Trophoblast cell (in vitro differentiated cells and primary cell): ENCODE results near the gene FXYD5.

Experiments used
- DNase-seq, 2 donors: peaks; one replicate each; pipeline ENCODE4 v3.0.0-alpha.2; 2016
- H2AFZ ChIP-seq: 2 replicates; pipeline ENCODE4 v1.6.1; 2013; ENCODE audit warnings: low read length, moderate library complexity, mild to moderate bottlenecking; ENCODE audit not compliant: insufficient read depth, poor library complexity
- H2AK5ac ChIP-seq: 2 replicates; pipeline ENCODE4 v1.6.1; 2013; ENCODE audit warnings: mild to moderate bottlenecking, low read length
- H2BK120ac ChIP-seq: 2 replicates; pipeline ENCODE4 v1.6.1; 2013; ENCODE audit warnings: low read length, mild to moderate bottlenecking, moderate library complexity; ENCODE audit not compliant: insufficient read depth, poor library complexity
- H2BK12ac ChIP-seq: 2 replicates; pipeline ENCODE4 v1.6.1; 2013; ENCODE audit warnings: mild to moderate bottlenecking, low read length, moderate library complexity
- H2BK5ac ChIP-seq: 2 replicates; pipeline ENCODE4 v1.6.1; 2013; ENCODE audit warnings: low read length, low read depth, moderate library complexity, mild to moderate bottlenecking; ENCODE audit not compliant: poor library complexity
- H3K14ac ChIP-seq: 2 replicates; pipeline ENCODE4 v1.6.1; 2013; ENCODE audit warnings: mild to moderate bottlenecking, low read length
- H3K18ac ChIP-seq: 2 replicates; pipeline ENCODE4 v1.6.1; 2013; ENCODE audit warnings: mild to moderate bottlenecking, low read length
- H3K23ac ChIP-seq: 2 replicates; pipeline ENCODE4 v1.6.1; 2013; ENCODE audit warnings: low read length
- H3K27ac ChIP-seq: 2 replicates; pipeline ENCODE4 v1.5.1; 2013; ENCODE audit warnings: low read depth, mild to moderate bottlenecking, inconsistent platforms, low read length, moderate library complexity
- H3K27me3 ChIP-seq: 2 replicates; pipeline ENCODE4 v1.6.1; 2013; ENCODE audit warnings: inconsistent platforms, mild to moderate bottlenecking, low read length, moderate library complexity; ENCODE audit not compliant: insufficient read depth
- H3K36me3 ChIP-seq, 2 experiments: 1 replicate in 1 of 2; 2 replicates in 1 of 2; pipeline ENCODE4 v1.6.1; 2013; ENCODE audit warnings: low read length in 2 of 2, mild to moderate bottlenecking in 2 of 2, moderate library complexity in 1 of 2; ENCODE audit not compliant: insufficient read depth in 2 of 2, control insufficient read depth in 1 of 2
- H3K4ac ChIP-seq: 2 replicates; pipeline ENCODE4 v1.6.1; 2013; ENCODE audit warnings: low read depth, mild to moderate bottlenecking, low read length, moderate library complexity
- H3K4me1 ChIP-seq, 2 experiments: 1 replicate in 1 of 2; 2 replicates in 1 of 2; pipeline ENCODE4 v1.6.1; 2013; ENCODE audit warnings: low read length in 2 of 2, mild to moderate bottlenecking in 2 of 2, moderate library complexity in 1 of 2; ENCODE audit not compliant: insufficient read depth in 2 of 2, control insufficient read depth in 1 of 2
- H3K4me2 ChIP-seq: 2 replicates; pipeline ENCODE4 v1.6.1; 2013; ENCODE audit warnings: inconsistent platforms, mild to moderate bottlenecking, low read length, moderate library complexity
- H3K4me3 ChIP-seq: 2 replicates; pipeline ENCODE4 v1.5.1; 2013; ENCODE audit warnings: mild to moderate bottlenecking, low read depth, low read length, inconsistent platforms
- H3K79me1 ChIP-seq: one replicate; pipeline ENCODE4 v1.6.1; 2013; ENCODE audit warnings: low read length
- H3K79me2 ChIP-seq: 2 replicates; pipeline ENCODE4 v1.6.1; 2013; ENCODE audit warnings: low read length, mild to moderate bottlenecking; ENCODE audit not compliant: control insufficient read depth, insufficient read depth, poor library complexity
- H3K9ac ChIP-seq: 2 replicates; pipeline ENCODE4 v1.6.1; 2013; ENCODE audit warnings: mild to moderate bottlenecking, low read length
- H3K9me3 ChIP-seq: 2 replicates; pipeline ENCODE4 v1.6.1; 2013; ENCODE audit warnings: low read depth, mild to moderate bottlenecking, control low read depth, inconsistent platforms, low read length; ENCODE audit not compliant: insufficient read depth
- H4K12ac ChIP-seq: 2 replicates; pipeline ENCODE4 v1.6.1; 2013; ENCODE audit warnings: low read depth, mild to moderate bottlenecking, low read length, moderate library complexity
- H4K8ac ChIP-seq: 2 replicates; pipeline ENCODE4 v1.6.1; 2013; ENCODE audit warnings: low read depth, mild to moderate bottlenecking, low read length, moderate library complexity
- H4K91ac ChIP-seq: one replicate; pipeline ENCODE4 v1.6.1; 2013; ENCODE audit warnings: low read depth, mild to moderate bottlenecking, low read length, moderate library complexity
- WGBS: extraction: QIAGEN DNeasy Blood & Tissue Kit; methylation state at CpG from one replicate; pipeline ENCODE4 v1.1.7; 2013; ENCODE audit warnings: missing lambda C conversion rate; ENCODE audit not compliant: insufficient read length, insufficient coverage; ENCODE audit errors: extremely low coverage; 5-methylcytosine and 5-hydroxymethylcytosine counted together

FXYD5 gene

DNA sequence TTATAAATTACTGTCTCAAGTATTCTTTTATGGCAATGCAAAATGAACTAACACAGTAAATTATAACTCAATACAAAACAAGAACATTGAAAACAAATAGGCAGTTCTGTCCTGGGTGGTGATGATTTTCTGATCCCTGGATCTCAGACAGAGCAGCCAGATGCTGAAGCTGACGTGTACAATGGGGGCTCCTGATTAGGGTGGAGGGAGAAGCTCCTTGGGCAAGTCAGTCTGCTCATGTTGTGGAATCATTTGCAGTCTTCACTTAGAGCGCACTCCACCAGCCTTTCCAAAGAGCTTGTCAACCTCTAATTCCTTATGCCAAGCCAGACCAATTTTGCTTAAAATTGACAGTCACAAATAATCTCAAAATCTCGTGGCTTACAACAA is 21.6 kb downstream of the FXYD5 start:
- Histone ChIP-seq H3K27me3 (no peaks in the 10 kb centered on the region), H2BK5ac (no peak overlapping the region), H3K9ac (no peak overlapping the region), H3K18ac (no peak overlapping the region), H2AK5ac (no peak overlapping the region), H3K79me1 (no peaks in the 10 kb centered on the region), H4K8ac (no peak overlapping the region), H4K91ac (no peak overlapping the region), H3K36me3 (no peaks in the 10 kb centered on the region), H3K4me1 (no peaks in the 10 kb centered on the region), H3K14ac (no peak overlapping the region), H3K4ac (no peak overlapping the region), H2BK120ac (no peak overlapping the region), H3K79me2 (no peaks in the 10 kb centered on the region), H2BK12ac (no peak overlapping the region), H3K27ac (no peak overlapping the region), H2AFZ (no peak overlapping the region), H3K4me2 (no peak overlapping the region), H3K23ac (no peak overlapping the region), H3K9me3 (peaks cover 2% of the 10 kb centered on the region), H3K4me3 (no peak overlapping the region), H4K12ac (no peak overlapping the region)
- WGBS = no CpG with 5 or more reads among the region's 3 CpGs
- DNase-seq = no peak

DNA sequence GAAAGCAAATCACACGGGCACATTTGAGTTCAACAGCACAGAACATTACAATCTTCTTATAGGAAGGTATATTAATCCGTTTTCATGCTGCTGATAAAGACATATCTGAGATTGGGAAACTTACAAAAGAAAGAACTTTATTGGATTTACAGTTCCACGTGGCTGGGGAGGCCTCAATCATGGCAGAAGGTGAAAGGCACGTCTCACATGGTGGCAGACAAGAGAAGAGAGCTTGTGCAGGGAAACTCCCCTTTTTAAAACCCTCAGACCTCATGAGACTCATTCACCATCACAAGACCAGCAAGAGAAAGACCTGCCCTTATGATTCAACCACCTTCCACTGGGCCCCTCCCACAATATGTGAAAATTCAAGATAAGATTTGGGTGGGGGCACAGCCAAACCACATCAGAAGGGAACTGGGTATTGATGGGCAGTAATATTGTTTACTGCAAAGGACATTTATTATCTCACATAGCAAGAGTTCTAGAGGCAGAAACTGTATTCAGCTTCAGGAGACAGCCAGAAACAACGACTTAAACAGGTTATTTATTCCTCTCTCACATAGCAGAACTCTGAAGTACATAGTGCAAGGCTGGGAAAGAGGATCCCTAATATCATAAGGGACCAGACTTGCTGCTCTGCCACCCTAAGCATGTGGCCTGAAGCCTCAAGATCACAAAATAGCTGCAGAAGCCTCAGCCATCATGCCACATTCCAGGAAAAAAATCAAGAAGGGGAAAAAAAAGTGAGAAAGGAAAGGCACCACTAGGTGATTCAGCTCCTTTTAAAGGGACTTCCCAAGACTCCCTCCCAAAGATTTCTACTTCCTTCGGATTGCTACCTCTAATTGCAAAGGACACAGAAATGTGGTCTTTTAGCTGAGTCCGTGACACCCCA is 23.1 kb downstream of the FXYD5 start:
- no peak overlapping the region for H3K4me3 ChIP-seq
- H3K18ac ChIP-seq = no peak overlapping the region
- no CpG with 5 or more reads among the region's 7 CpGs for WGBS
- no peaks in the 10 kb centered on the region for H3K79me2 ChIP-seq
- H3K9ac ChIP-seq = no peak overlapping the region
- no peak overlapping the region for H2BK12ac ChIP-seq
- H3K14ac ChIP-seq = no peak overlapping the region
- H3K4ac ChIP-seq = no peak overlapping the region
- H2BK120ac ChIP-seq = no peak overlapping the region
- no peak overlapping the region for H3K4me2 ChIP-seq
- no peak overlapping the region for H4K12ac ChIP-seq
- no peaks in the 10 kb centered on the region for H3K79me1 ChIP-seq
- H2BK5ac ChIP-seq = no peak overlapping the region
- H3K9me3 ChIP-seq = peaks cover 5% of the 10 kb centered on the region
- H3K36me3 ChIP-seq = no peaks in the 10 kb centered on the region
- no peak overlapping the region for H4K91ac ChIP-seq
- H4K8ac ChIP-seq = no peak overlapping the region
- no peak overlapping the region for H3K27ac ChIP-seq
- no peaks in the 10 kb centered on the region for H3K27me3 ChIP-seq
- no peaks in the 10 kb centered on the region for H3K4me1 ChIP-seq
- no peak for DNase-seq
- no peak overlapping the region for H2AK5ac ChIP-seq
- no peak overlapping the region for H3K23ac ChIP-seq
- no peak overlapping the region for H2AFZ ChIP-seq

DNA sequence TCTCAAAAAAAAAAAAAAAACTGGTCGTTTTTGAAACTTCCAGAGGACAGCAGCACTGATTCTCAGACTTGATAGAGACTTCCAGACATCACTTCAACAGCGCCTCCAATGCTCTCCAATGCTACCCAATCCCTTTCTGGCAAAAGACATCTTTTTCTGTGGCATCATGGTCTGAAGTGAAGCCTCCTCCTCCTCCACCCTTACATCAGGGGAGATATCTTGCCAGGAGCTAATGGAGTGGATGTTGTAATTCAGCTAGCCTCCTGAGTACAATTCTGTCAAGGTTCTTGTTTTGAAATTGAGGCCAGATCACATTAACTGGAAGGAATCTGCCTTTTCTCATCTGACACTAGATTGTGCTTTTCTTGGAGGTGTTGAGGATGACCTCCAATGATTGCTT is 24.2 kb downstream of the FXYD5 start:
- no peak overlapping the region for H2AFZ ChIP-seq
- no peak overlapping the region for H3K4me3 ChIP-seq
- no peak overlapping the region for H2BK120ac ChIP-seq
- H2BK5ac ChIP-seq = no peak overlapping the region
- no peak overlapping the region for H3K4ac ChIP-seq
- no peak overlapping the region for H4K12ac ChIP-seq
- no peak overlapping the region for H3K27ac ChIP-seq
- no peak overlapping the region for H4K8ac ChIP-seq
- no peak overlapping the region for H3K4me2 ChIP-seq
- H3K79me1 ChIP-seq = no peaks in the 10 kb centered on the region
- no peak overlapping the region for H3K14ac ChIP-seq
- peaks cover 4% of the 10 kb centered on the region for H3K9me3 ChIP-seq
- no peak overlapping the region for H3K18ac ChIP-seq
- no peaks in the 10 kb centered on the region for H3K79me2 ChIP-seq
- H3K36me3 ChIP-seq = no peaks in the 10 kb centered on the region
- no CpG with 5 or more reads among the region's 2 CpGs for WGBS
- H2BK12ac ChIP-seq = no peak overlapping the region
- no peaks in the 10 kb centered on the region for H3K4me1 ChIP-seq
- H3K9ac ChIP-seq = no peak overlapping the region
- no peak overlapping the region for H2AK5ac ChIP-seq
- no peak for DNase-seq
- H3K23ac ChIP-seq = no peak overlapping the region
- no peak overlapping the region for H4K91ac ChIP-seq
- H3K27me3 ChIP-seq = no peaks in the 10 kb centered on the region

DNA sequence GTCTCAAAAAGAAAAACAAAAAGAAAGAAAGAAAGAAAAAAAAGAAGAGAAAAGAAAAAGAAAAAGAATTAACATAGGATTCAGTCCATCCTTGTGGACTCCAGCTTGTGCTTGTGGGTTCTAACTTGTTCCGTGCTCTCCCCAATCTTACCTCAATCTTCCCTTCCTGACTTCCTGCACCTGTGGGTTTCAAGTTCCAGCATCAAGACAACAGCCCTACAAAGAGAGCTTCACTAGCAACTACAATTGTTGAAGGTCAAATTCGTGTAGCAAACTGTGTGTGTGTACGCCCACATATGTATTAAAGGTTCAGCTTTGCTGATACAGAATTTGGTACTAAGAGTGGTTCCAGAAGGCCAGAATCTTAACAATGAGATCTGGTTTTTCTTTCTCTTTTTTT is 25.3 kb downstream of the FXYD5 start:
- Histone ChIP-seq H2AK5ac (no peak overlapping the region), H3K9me3 (peaks cover 4% of the 10 kb centered on the region), H3K27ac (no peak overlapping the region), H3K23ac (no peak overlapping the region), H3K4me1 (no peaks in the 10 kb centered on the region), H2BK5ac (no peak overlapping the region), H3K4me2 (no peak overlapping the region), H2AFZ (no peak overlapping the region), H3K36me3 (no peaks in the 10 kb centered on the region), H3K18ac (no peak overlapping the region), H3K14ac (no peak overlapping the region), H4K91ac (no peak overlapping the region), H3K79me1 (no peaks in the 10 kb centered on the region), H3K9ac (no peak overlapping the region), H3K79me2 (no peaks in the 10 kb centered on the region), H3K27me3 (no peaks in the 10 kb centered on the region), H4K12ac (no peak overlapping the region), H3K4me3 (no peak overlapping the region), H4K8ac (no peak overlapping the region), H2BK12ac (no peak overlapping the region), H3K4ac (no peak overlapping the region), H2BK120ac (no peak overlapping the region)
- no peak for DNase-seq
- no CpG with 5 or more reads among the region's 3 CpGs for WGBS
